HFFc6 (cell line): ENCODE measurements around the gene KCNA10. TPM values are rescaled to one million over a fixed set of nuclear protein-coding genes. Genes with fewer than 3 reads are reported as not detected.

Experiments used
- DNase-seq: peaks from one replicate; pipeline ENCODE4 v3.0.0-alpha.2; 2018
- H3K27ac Mint-ChIP-seq: 2 replicates; pipeline ENCODE4 v1.8.0; 2020; ENCODE audit warnings: mild to moderate bottlenecking, mixed read lengths
- H3K27me3 Mint-ChIP-seq: 2 replicates; pipeline ENCODE4 v1.8.0; 2021; ENCODE audit warnings: mild to moderate bottlenecking, moderate library complexity, mixed read lengths; ENCODE audit not compliant: insufficient read depth
- H3K36me3 Mint-ChIP-seq: 2 replicates; pipeline ENCODE4 v1.8.0; 2021; ENCODE audit warnings: low read depth, mixed read lengths
- H3K4me1 Mint-ChIP-seq: 2 replicates; pipeline ENCODE4 v1.8.0; 2020; ENCODE audit warnings: low read depth, mixed read lengths
- H3K4me3 Mint-ChIP-seq: 2 replicates; pipeline ENCODE4 v1.8.0; 2020; ENCODE audit warnings: mild to moderate bottlenecking, moderate library complexity, mixed read lengths
- H3K9me3 Mint-ChIP-seq: 2 replicates; pipeline ENCODE4 v1.8.0; 2020; ENCODE audit warnings: mild to moderate bottlenecking, mixed read lengths
- CTCF ChIP-seq: fragments of 200-600 bp; sonication (generic); IDR thresholded peaks from 2 replicates; pipeline ENCODE4 v1.5.0; 2021; ENCODE audit warnings: antibody characterized with exemption, mild to moderate bottlenecking
- total RNA-seq, 6 experiments: library from RNA; stranded (reverse); fragmentation: NEBNext Ultra II Directional; extraction: Animal tissue kit (Norgen Biotek cat#: 25700); gene quantifications; 2 replicates in 1 of 6; 3 replicates in 5 of 6; pipeline ENCODE4 v1.2.3, GENCODE V29; 2021

KCNA10 gene
- total RNA-seq, 6 experiments from 2014 or later: not detected

- no peak overlapping the region for H3K27ac Mint-ChIP-seq
- no peak overlapping the region for H3K4me3 Mint-ChIP-seq
- H3K9me3 Mint-ChIP-seq: no peaks in the 10 kb centered on the region
- H3K4me1 Mint-ChIP-seq: no peaks in the 10 kb centered on the region
- no peak for TF ChIP-seq CTCF
- DNase-seq: no peak
- H3K27me3 Mint-ChIP-seq: peaks cover 23% of the 10 kb centered on the region
- no peaks in the 10 kb centered on the region for H3K36me3 Mint-ChIP-seq
These were observed 32.4 kb upstream of the KCNA10 start for GRCh38 chr1:110551278-110551809.

GRCh38 chr1:110549831-110550230, 30.9 kb upstream of the KCNA10 start:
- H3K4me3 Mint-ChIP-seq: no peak overlapping the region

GRCh38 chr1:110548381-110548780, 29.4 kb upstream of the KCNA10 start:
- peak; percentile 77 for TF ChIP-seq CTCF
- H3K9me3 Mint-ChIP-seq: no peaks in the 10 kb centered on the region
- no peaks in the 10 kb centered on the region for H3K4me1 Mint-ChIP-seq
- H3K27me3 Mint-ChIP-seq: peaks cover 32% of the 10 kb centered on the region
- H3K27ac Mint-ChIP-seq: no peak overlapping the region
- no peaks in the 10 kb centered on the region for H3K36me3 Mint-ChIP-seq
- no peak for DNase-seq
- H3K4me3 Mint-ChIP-seq: no peak overlapping the region

More at GRCh38 chr1:110549831-110550230, 30.9 kb upstream of the KCNA10 start:
- H3K27ac Mint-ChIP-seq: no peak overlapping the region
- no peak for DNase-seq
- H3K9me3 Mint-ChIP-seq: no peaks in the 10 kb centered on the region
- peaks cover 30% of the 10 kb centered on the region for H3K27me3 Mint-ChIP-seq
- TF ChIP-seq CTCF: no peak
- no peaks in the 10 kb centered on the region for H3K4me1 Mint-ChIP-seq
- no peaks in the 10 kb centered on the region for H3K36me3 Mint-ChIP-seq

- Mint-ChIP-seq H3K4me1 (no peaks in the 10 kb centered on the region), H3K27me3 (peaks cover 26% of the 10 kb centered on the region), H3K36me3 (no peaks in the 10 kb centered on the region), H3K27ac (no peak overlapping the region), H3K9me3 (no peaks in the 10 kb centered on the region), H3K4me3 (no peak overlapping the region)
- DNase-seq: no peak
- no peak for TF ChIP-seq CTCF
These were observed 28.0 kb upstream of the KCNA10 start for GRCh38 chr1:110547017-110547416.

- H3K4me3 Mint-ChIP-seq: no peak overlapping the region
- TF ChIP-seq CTCF: no peak
- H3K4me1 Mint-ChIP-seq: no peaks in the 10 kb centered on the region
- H3K27me3 Mint-ChIP-seq: peaks cover 25% of the 10 kb centered on the region
- H3K9me3 Mint-ChIP-seq: no peaks in the 10 kb centered on the region
- no peaks in the 10 kb centered on the region for H3K36me3 Mint-ChIP-seq
- no peak for DNase-seq
- H3K27ac Mint-ChIP-seq: no peak overlapping the region
These were observed 26.5 kb upstream of the KCNA10 start for GRCh38 chr1:110545492-110545891.

- TF ChIP-seq CTCF: no peak
- H3K27me3 Mint-ChIP-seq: peaks cover 25% of the 10 kb centered on the region
- no peaks in the 10 kb centered on the region for H3K9me3 Mint-ChIP-seq
- no peaks in the 10 kb centered on the region for H3K36me3 Mint-ChIP-seq
- no peak overlapping the region for H3K4me3 Mint-ChIP-seq
- H3K27ac Mint-ChIP-seq: no peak overlapping the region
- no peak for DNase-seq
- H3K4me1 Mint-ChIP-seq: no peaks in the 10 kb centered on the region
These were observed 25.8 kb upstream of the KCNA10 start for GRCh38 chr1:110544753-110545152.
